NCI-H510A (cell line): ENCODE results near the gene OLFML1.

Experiments used
- DNase-seq: peaks from one replicate; lab custom pipeline; 2025; lab: John Stamatoyannopoulos, UW

The OLFML1 gene

DNA sequence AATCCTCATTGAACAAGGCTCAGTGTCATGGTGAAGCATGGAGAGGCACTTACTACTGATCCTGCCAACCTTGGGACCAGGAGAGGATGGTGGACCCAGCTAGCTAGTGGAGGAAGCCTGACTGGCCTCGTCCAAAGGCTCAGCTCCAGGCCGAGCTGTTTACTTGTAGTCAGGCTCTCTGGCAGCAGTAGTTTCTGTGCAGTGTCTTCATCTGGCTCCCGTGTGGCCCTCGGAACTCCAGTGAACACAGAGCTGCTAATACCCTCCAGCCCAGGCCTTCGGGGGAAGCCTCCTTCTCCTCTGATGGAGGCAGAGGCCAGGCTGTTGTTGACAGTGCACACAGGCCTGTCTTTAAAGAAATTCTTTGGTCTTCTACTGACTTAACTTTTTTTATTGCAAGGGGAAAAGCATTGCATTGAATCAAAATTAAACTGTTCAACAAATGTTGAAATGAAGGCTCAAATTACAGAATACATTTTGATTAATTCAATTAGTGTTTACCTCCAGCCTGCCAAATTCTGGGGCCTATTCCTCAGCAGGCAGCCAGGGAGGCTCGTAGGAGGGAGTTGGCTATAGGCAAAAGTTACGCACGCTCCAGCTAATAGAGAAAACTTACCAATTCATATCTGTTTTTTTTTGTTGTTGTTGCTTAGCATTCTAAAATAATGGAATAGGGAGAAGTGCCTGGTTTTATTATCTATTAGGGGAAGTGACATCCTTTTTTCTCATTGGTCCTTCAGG lies 47.3 kb downstream of the OLFML1 start:
- DNase-seq, result no peak

GRCh38 chr11:7533199-7534041 lies 48.1 kb downstream of the OLFML1 start:
- DNase-seq, result no peak

GRCh38 chr11:7534042-7534378 lies 48.7 kb downstream of the OLFML1 start:
- no peak for DNase-seq

DNA sequence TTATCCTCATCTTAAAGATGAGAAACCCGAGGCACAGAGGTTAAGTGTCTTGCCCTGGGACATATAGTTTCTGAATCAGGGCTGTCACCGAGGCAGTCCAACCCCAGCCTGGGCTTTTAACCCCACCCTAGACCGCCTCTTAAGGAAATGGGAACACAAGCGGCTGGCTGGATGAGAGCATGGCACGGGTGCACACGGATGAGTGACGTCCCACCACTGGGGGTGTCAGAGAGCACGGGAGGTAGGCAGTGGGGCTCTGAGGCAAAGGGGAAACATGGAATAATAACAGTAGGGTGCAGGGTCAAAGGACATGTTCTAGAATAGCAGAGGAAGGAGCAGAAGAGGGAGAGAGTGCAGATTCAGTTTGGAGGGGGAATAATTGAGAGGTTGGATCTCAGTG lies 50.8 kb downstream of the OLFML1 start:
- DNase-seq, result no peak

DNA sequence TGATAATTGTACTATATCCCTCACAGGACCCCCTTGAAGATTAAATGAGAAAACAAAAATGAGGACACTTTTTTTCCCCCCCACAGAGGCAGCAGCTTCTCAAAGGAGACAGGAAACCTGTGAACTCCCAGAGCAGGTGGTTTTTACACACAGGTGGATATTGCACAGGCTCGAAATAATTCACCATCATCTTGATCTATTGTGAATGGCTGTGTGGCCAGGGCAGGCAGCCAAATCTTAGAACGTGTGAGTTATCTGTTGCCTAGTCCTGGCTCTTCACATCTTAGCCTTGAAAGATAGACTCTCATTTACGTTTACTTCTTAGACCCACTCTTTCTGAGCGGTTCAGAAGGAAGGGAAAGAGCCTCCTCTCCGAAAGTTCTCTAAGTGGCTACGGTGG lies 52.0 kb downstream of the OLFML1 start:
- DNase-seq, result no peak

DNA sequence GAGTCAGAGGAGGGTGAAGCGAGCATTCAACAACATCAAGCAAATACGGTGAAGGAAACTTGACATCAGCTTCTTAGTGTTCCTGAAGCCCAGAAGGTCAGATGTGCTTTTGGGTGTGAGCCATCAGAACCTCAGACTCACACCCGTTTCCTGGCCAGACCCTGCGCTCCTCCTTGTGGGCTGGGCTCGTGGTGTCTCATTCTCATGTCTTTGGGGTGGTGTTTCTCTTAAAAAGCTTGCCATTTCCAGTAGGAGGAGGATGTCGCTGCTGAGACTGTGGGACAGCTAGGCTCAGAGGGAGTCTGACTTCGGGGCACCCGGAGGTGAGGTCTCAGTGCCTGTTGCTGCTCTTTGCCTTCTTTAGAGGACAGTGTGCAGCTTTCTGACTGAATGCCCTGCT lies 52.7 kb downstream of the OLFML1 start:
- DNase-seq, result no peak

- DNase-seq, result no peak
Observed at GRCh38 chr11:7538466-7539454, 53.5 kb downstream of the OLFML1 start.

DNA sequence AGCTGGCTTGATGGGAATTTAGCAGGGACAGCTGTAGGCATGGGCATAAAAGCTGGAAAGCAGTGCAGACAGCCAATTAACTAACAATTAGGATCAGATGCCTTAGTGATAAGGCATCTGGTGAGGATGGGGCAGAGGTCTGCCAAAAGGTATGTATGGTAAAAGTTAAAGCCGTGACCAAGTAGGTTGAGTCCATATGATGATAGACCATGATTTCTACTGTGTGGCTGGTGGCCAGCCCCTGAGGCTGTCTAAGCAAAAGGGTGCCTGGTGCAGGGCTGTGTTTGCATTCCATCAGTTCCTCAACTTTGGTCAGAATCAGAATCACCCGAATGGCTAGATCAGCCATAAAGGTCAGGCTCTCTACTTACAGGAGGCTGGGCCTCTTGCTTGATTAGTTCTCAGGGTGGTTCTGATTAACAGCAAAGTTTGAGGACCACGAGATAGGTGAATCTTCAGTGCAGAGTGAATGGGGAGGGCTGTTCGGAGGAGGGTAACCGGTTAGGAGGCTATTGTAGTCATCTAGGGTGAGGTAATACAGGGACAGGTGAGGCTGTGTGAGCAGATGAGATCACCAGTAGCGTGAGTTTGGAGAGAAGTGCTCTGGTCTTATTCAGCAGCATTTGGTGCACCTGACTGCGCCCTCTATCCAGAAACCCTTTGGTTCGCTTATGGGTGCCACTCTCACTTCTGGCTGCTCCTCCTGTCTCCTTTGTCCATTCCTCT lies 55.7 kb downstream of the OLFML1 start:
- DNase-seq, result no peak

DNA sequence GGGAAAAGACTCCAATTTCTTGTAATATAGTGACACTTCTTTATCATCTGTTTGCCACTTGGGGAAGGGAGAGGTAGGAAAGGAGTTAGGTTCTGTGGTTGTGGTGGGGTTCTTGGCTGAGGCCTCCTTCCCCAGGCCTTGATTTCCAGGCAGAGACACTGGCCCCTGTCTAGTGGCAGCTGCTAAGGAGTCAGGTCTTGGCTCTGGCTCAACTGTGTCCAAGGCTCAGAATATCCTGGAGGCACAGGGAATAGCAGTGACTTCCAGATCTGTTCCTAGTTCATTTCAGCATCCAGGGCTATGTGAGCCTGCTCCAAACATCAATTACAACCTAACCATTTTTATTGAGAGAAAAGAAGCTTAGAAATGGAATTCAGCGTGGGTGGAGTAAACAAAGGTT lies 58.0 kb downstream of the OLFML1 start:
- no peak for DNase-seq

- no peak for DNase-seq
Observed at GRCh38 chr11:7544021-7544420, 58.7 kb downstream of the OLFML1 start.

- no peak for DNase-seq
Observed at GRCh38 chr11:7545611-7546010, 60.3 kb downstream of the OLFML1 start.

DNA sequence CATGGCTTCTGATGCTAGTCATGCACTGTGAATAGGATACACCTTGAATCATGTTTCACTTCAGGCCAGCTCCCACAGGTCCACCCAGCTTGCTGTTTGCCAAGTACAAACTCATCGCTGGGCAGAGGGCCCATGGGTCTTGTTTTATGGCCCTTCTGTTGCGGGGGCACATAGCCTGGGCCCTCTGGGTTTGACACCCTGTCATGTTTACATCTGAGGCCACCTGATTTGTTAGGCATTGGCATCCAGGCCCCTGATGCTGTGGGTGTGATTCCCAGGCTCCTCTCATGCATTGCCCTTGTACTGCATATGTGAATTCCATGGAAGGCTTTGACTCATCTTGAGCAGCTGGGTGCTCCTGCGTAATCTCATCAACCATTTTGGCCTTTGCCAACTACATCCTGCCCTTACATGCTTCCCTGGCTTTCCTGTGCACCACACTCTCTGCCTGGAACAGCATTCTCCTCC lies 61.1 kb downstream of the OLFML1 start:
- DNase-seq, result no peak

- no peak for DNase-seq
Observed at GRCh38 chr11:7547687-7548086, 62.4 kb downstream of the OLFML1 start.

GRCh38 chr11:7548659-7549274 lies 63.5 kb downstream of the OLFML1 start:
- no peak for DNase-seq

DNA sequence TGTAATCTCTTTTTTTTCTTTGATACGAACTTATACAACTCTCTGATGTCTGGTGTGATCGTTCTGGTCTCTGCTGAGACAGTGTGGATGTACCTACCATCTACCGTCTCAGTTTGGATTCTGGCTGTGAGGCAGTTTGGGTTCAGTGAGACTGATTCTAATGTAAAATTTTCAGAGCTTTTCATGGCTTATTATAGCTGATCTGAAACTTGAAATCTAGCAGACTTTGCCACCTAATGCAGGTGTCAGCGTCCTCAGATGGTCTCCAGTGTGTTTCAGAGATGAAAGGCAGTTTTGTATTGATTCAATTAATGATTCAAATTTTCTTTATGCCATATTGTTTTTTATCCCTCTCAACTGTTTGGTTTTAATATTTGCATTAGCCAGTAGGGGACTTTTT lies 64.4 kb downstream of the OLFML1 start:
- no peak for DNase-seq

DNA sequence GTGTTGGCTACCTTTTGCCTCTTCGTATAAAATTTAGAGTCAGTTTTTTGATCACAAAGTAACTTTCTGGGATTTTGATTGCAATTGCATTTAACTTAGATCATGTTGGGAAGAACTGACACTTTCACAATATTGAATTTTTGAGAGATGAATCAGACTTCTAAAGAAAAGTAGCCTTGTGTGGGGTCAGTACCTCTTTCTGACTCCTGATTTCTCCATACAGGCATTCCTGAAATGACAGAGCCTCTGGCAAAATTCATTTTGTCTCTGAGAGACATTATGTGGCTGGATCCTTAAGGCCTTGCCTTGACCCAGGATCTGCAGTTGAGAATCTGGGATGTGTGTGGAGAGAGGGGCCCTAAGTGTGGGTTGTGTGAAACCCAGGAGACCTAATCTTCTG lies 66.3 kb downstream of the OLFML1 start:
- DNase-seq, result no peak

GRCh38 chr11:7552666-7553065 lies 67.4 kb downstream of the OLFML1 start:
- no peak for DNase-seq

DNA sequence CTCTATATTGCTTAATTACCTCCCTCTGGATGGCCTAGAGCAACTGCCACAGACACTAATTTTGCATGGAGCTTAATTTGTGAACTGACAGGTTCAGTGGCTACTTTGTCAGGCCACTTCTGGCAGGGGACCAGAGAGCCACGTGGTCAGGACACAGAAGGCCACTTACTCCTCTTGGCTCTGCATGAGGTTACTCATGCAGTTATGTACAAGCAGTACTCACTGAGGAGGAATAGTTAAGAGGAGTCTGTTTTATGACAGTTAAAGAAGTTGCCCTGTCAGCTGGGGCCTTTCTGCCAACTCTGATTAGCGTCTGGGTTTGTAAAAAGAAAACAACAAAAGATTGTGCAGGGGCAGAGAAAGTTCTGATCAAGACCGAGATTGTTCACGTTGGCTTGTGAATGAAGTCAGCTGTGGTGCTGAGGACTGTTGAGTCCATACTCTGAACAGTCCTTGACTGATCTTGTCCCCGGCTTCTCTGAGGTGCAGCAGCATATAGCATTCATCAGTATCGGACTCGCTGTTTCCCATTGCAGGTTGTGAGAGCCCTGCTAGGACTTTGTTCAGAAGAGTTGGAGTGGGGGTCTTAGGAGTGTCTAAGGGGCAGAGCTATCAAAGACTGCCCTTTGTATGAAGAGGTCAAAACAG lies 69.9 kb downstream of the OLFML1 start:
- no peak for DNase-seq

DNA sequence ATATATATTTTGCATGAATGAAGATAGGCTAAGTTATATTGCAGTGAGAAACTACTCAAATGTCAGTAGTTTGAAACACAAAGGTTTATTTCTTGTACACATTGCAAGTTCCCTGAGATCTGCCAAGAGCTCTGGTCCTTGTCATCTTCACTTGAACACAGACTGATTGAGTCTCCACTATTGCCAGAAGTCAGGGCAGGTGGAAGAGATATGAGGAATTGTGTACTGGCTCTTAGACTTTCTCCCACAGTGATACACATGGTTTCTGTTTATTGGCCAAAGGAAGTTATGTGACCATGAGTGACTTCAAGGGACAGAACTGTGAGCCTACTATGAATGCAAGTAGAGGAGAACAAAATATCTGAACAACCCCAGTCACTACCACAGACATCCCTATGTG lies 72.7 kb downstream of the OLFML1 start:
- no peak for DNase-seq

DNA sequence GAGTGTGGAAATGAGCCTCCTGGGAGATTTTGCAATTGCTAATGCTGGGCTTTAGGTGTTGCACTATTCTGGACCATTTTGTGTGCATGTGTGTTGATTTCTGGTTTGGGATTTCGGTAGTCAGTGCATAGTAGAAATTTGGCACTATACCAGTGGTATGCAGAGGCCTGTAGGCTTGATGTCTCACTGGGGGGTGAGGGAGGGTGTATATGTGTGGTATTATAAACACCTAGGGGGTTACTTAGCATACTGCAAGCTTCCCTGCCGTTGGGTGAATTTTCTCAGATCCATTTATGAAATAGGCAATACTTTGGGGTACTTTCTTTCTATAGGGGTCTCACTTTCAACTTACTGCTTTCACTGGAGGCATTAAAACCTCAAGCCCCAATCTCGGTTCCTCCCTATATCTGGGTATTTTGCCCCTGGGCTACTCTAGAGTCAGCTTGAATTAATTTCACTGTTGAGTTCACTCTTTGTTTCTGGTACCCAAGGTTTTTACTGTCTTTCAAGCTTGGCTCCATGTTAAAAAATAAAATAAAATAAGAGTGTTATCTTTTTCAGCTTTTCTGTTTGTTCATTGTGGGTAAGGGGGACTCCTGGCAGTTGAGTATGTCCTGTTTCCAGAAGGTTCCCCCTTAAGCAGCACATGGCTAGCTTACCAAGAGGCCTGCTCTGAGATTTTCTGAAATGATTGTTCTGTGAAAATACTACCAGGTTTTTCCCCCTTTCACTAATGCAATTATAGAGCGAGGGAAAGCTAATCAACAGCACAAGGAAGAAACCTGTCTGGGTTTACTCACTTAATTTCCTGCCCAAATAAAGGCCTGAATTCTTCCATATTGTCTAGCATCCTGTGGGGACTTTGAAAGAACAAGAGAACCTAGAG lies 74.3 kb downstream of the OLFML1 start:
- DNase-seq, result no peak
